ENCODE results near the gene RAB27B. TPM values are rescaled to one million over a fixed set of nuclear protein-coding genes. Genes with fewer than 3 reads are reported as not detected.

RAB27B gene
- 0.88 and 1.1 TPM in 2 replicates for total RNA-seq (2014; rRNA removed; shearing (Covaris generic))

- Histone ChIP-seq H3K27ac (no peak within 1 kb of the TSS), H3K9me3 (replicated peaks) (no peaks in the 10 kb centered on the region), H3K27me3 (replicated peaks) (no peaks in the 10 kb centered on the region), H3K36me3 (no peaks in the 10 kb centered on the region), H3K4me1 (replicated peaks) (peaks cover 16% of the 10 kb centered on the region), H3K4me3 (peak within 1 kb of the TSS; percentile 46)
- peak; percentile 56 to 65 for DNase-seq (ENCODE audit: low read depth in 1 of 2, low spot score in 2 of 2)
Measured at GRCh38 chr18:54828281-54828881, at the start of gene RAB27B. TSS of gene RAB27B (plus strand) at chr18:54828477. CDS start at chr18:54877586, 49,109 bp downstream.

- Histone ChIP-seq H3K9me3 (replicated peaks) (no peaks in the 10 kb centered on the region), H3K27ac (no peak overlapping the region), H3K4me1 (replicated peaks) (peaks cover 23% of the 10 kb centered on the region), H3K4me3 (no peak overlapping the region), H3K36me3 (no peaks in the 10 kb centered on the region), H3K27me3 (replicated peaks) (no peaks in the 10 kb centered on the region)
- no peak for DNase-seq (ENCODE audit: low read depth in 1 of 2, low spot score in 2 of 2)
Measured at GRCh38 chr18:54780285-54780861, 47.9 kb upstream of the RAB27B start.

GRCh38 chr18:54780970-54781369, 47.3 kb upstream of the RAB27B start:
- H3K9me3 ChIP-seq (replicated peaks), result no peaks in the 10 kb centered on the region
- H3K36me3 ChIP-seq, result no peaks in the 10 kb centered on the region
- H3K4me1 ChIP-seq (replicated peaks), result peaks cover 17% of the 10 kb centered on the region
- no peaks in the 10 kb centered on the region for H3K27me3 ChIP-seq (replicated peaks)
- H3K4me3 ChIP-seq, result no peak overlapping the region
- H3K27ac ChIP-seq, result no peak overlapping the region
- no peak for DNase-seq (ENCODE audit: low read depth in 1 of 2, low spot score in 2 of 2)

GRCh38 chr18:54783139-54783538, 45.1 kb upstream of the RAB27B start:
- H3K27me3 ChIP-seq (replicated peaks), result no peaks in the 10 kb centered on the region
- H3K4me1 ChIP-seq (replicated peaks), result peaks cover 6% of the 10 kb centered on the region
- H3K9me3 ChIP-seq (replicated peaks), result no peaks in the 10 kb centered on the region; the same call in 1 of the 2 replicates
- no peaks in the 10 kb centered on the region for H3K36me3 ChIP-seq
- no peak overlapping the region for H3K27ac ChIP-seq
- DNase-seq (ENCODE audit: low read depth in 1 of 2, low spot score in 2 of 2), result no peak
- H3K4me3 ChIP-seq, result no peak overlapping the region

GRCh38 chr18:54786206-54786605, 42.1 kb upstream of the RAB27B start:
- Histone ChIP-seq H3K36me3 (no peaks in the 10 kb centered on the region), H3K4me3 (no peak overlapping the region), H3K27me3 (replicated peaks) (no peaks in the 10 kb centered on the region), H3K4me1 (replicated peaks) (peaks cover 19% of the 10 kb centered on the region), H3K9me3 (replicated peaks) (no peaks in the 10 kb centered on the region; the same call in 1 of the 2 replicates), H3K27ac (no peak overlapping the region)
- no peak for DNase-seq (ENCODE audit: low read depth in 1 of 2, low spot score in 2 of 2)

- Histone ChIP-seq H3K4me1 (replicated peaks) (peaks cover 19% of the 10 kb centered on the region), H3K9me3 (replicated peaks) (no peaks in the 10 kb centered on the region; the same call in 1 of the 2 replicates), H3K27me3 (replicated peaks) (no peaks in the 10 kb centered on the region), H3K4me3 (no peak overlapping the region), H3K36me3 (no peaks in the 10 kb centered on the region), H3K27ac (no peak overlapping the region)
- no peak for DNase-seq (ENCODE audit: low read depth in 1 of 2, low spot score in 2 of 2)
Measured at GRCh38 chr18:54787121-54787520, 41.2 kb upstream of the RAB27B start.

- Histone ChIP-seq H3K9me3 (replicated peaks) (no peaks in the 10 kb centered on the region; the same call in 1 of the 2 replicates), H3K36me3 (no peaks in the 10 kb centered on the region), H3K4me1 (replicated peaks) (peaks cover 19% of the 10 kb centered on the region), H3K27ac (no peak overlapping the region), H3K4me3 (no peak overlapping the region), H3K27me3 (replicated peaks) (no peaks in the 10 kb centered on the region)
- no peak for DNase-seq (ENCODE audit: low read depth in 1 of 2, low spot score in 2 of 2)
Measured at GRCh38 chr18:54787616-54788015, 40.7 kb upstream of the RAB27B start.

- Histone ChIP-seq H3K36me3 (no peaks in the 10 kb centered on the region), H3K4me3 (no peak overlapping the region), H3K9me3 (replicated peaks) (no peaks in the 10 kb centered on the region; the same call in 1 of the 2 replicates), H3K27me3 (replicated peaks) (no peaks in the 10 kb centered on the region), H3K27ac (no peak overlapping the region; the same call in 1 of the 2 replicates), H3K4me1 (replicated peaks) (peaks cover 19% of the 10 kb centered on the region)
- DNase-seq (ENCODE audit: low read depth in 1 of 2, low spot score in 2 of 2), result peak in 1 of 2 experiments; percentile 39
Measured at GRCh38 chr18:54790109-54790508, 38.2 kb upstream of the RAB27B start.

GRCh38 chr18:54791657-54792056, 36.6 kb upstream of the RAB27B start:
- Histone ChIP-seq H3K9me3 (replicated peaks) (no peaks in the 10 kb centered on the region; the same call in 1 of the 2 replicates), H3K4me1 (replicated peaks) (peaks cover 19% of the 10 kb centered on the region), H3K27ac (no peak overlapping the region), H3K27me3 (replicated peaks) (no peaks in the 10 kb centered on the region), H3K4me3 (no peak overlapping the region), H3K36me3 (no peaks in the 10 kb centered on the region)
- no peak for DNase-seq (ENCODE audit: low read depth in 1 of 2, low spot score in 2 of 2)

GRCh38 chr18:54792079-54792478, 36.2 kb upstream of the RAB27B start:
- H3K9me3 ChIP-seq (replicated peaks), result no peaks in the 10 kb centered on the region
- no peaks in the 10 kb centered on the region for H3K27me3 ChIP-seq (replicated peaks)
- H3K27ac ChIP-seq, result no peak overlapping the region
- H3K36me3 ChIP-seq, result no peaks in the 10 kb centered on the region
- DNase-seq (ENCODE audit: low read depth in 1 of 2, low spot score in 2 of 2), result no peak
- no peak overlapping the region for H3K4me3 ChIP-seq
- peaks cover 19% of the 10 kb centered on the region for H3K4me1 ChIP-seq (replicated peaks)

- peaks cover 10% of the 10 kb centered on the region for H3K4me1 ChIP-seq (replicated peaks)
- no peaks in the 10 kb centered on the region for H3K36me3 ChIP-seq
- no peaks in the 10 kb centered on the region for H3K9me3 ChIP-seq (replicated peaks)
- H3K27ac ChIP-seq, result no peak overlapping the region
- no peaks in the 10 kb centered on the region for H3K27me3 ChIP-seq (replicated peaks)
- no peak overlapping the region for H3K4me3 ChIP-seq
- no peak for DNase-seq (ENCODE audit: low read depth in 1 of 2, low spot score in 2 of 2)
Measured at GRCh38 chr18:54794823-54795222, 33.5 kb upstream of the RAB27B start.

- Histone ChIP-seq H3K9me3 (replicated peaks) (no peaks in the 10 kb centered on the region), H3K4me1 (replicated peaks) (no peaks in the 10 kb centered on the region), H3K4me3 (no peak overlapping the region), H3K36me3 (no peaks in the 10 kb centered on the region), H3K27ac (no peak overlapping the region), H3K27me3 (replicated peaks) (no peaks in the 10 kb centered on the region)
- no peak for DNase-seq (ENCODE audit: low read depth in 1 of 2, low spot score in 2 of 2)
Measured at GRCh38 chr18:54798186-54798585, 30.1 kb upstream of the RAB27B start.

- Histone ChIP-seq H3K27ac (no peak overlapping the region), H3K9me3 (replicated peaks) (no peaks in the 10 kb centered on the region), H3K36me3 (no peaks in the 10 kb centered on the region), H3K27me3 (replicated peaks) (no peaks in the 10 kb centered on the region), H3K4me1 (replicated peaks) (peaks cover 5% of the 10 kb centered on the region; the same call in 1 of the 2 replicates), H3K4me3 (no peak overlapping the region)
- DNase-seq (ENCODE audit: low read depth in 1 of 2, low spot score in 2 of 2), result no peak
Measured at GRCh38 chr18:54801374-54801773, 26.9 kb upstream of the RAB27B start.

GRCh38 chr18:54802178-54802577, 26.1 kb upstream of the RAB27B start:
- Histone ChIP-seq H3K9me3 (replicated peaks) (no peaks in the 10 kb centered on the region), H3K4me3 (no peak overlapping the region), H3K4me1 (replicated peaks) (peaks cover 5% of the 10 kb centered on the region; the same call in 1 of the 2 replicates), H3K27me3 (replicated peaks) (no peaks in the 10 kb centered on the region), H3K27ac (no peak overlapping the region), H3K36me3 (no peaks in the 10 kb centered on the region)
- no peak for DNase-seq (ENCODE audit: low read depth in 1 of 2, low spot score in 2 of 2)

Measured in SJSA1 (cell line).